GM19035 (cell line): ENCODE measurements around the gene MRPS35.

ENCODE experiments used
- ATAC-seq: cut with Tn5 transposase; IDR thresholded peaks from one replicate; pipeline ENCODE4 v1.9.1; 2021; ENCODE audit not compliant: unreplicated experiment

MRPS35 gene

DNA sequence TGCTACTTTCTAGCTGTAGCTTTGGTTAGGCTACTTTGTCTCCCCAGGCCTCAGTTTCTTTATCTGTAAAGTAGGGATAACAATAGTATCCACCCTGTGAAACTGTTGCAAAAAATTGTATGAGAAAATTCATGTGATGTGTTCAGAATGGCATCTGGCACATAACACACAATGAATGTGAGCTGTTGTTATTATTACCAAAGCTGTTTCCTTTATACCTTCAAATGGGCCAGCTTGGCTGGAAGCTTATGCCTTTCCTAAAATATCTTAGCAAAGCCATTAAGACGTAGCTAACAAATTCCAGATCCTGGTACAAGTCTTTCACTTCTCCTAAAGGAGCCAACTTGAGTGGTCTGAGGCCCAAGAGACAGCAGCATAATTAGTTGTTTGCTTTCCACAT, 94.6 kb downstream of the MRPS35 start:
- ATAC-seq = no peak
